HG02678 (cell line): ENCODE data around the gene RSRC1.
"Not testable (repeated sequence)": the region's sequence is repeated elsewhere in the genome, so short reads cannot be mapped to it uniquely, and the experiment has no call there.

Source experiments
- ATAC-seq: cut with Tn5 transposase; IDR thresholded peaks from one replicate; pipeline ENCODE4 v1.9.1; 2021; ENCODE audit warnings: mild to moderate bottlenecking, moderate library complexity; ENCODE audit not compliant: unreplicated experiment

The RSRC1 gene

DNA sequence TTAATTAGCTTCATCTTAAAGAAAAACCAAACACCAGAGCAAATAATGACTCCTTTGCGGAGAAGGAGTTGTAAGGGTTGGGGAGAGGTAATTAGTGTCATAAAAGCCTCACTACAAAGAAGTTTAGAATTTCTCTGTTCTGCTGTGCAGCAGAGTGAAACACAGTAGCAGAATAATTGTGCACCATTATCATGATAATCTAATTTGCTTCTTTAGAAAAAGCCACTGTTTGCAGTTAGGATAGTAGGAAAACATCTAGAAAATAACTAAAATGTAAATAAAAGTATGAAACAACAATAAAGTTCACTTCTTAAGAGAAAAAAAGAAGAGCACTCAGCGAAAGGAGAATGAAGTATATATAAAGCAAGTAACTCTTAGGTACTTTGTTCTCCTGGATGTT lies 9.2 kb upstream of the RSRC1 start:
- no peak for ATAC-seq

DNA sequence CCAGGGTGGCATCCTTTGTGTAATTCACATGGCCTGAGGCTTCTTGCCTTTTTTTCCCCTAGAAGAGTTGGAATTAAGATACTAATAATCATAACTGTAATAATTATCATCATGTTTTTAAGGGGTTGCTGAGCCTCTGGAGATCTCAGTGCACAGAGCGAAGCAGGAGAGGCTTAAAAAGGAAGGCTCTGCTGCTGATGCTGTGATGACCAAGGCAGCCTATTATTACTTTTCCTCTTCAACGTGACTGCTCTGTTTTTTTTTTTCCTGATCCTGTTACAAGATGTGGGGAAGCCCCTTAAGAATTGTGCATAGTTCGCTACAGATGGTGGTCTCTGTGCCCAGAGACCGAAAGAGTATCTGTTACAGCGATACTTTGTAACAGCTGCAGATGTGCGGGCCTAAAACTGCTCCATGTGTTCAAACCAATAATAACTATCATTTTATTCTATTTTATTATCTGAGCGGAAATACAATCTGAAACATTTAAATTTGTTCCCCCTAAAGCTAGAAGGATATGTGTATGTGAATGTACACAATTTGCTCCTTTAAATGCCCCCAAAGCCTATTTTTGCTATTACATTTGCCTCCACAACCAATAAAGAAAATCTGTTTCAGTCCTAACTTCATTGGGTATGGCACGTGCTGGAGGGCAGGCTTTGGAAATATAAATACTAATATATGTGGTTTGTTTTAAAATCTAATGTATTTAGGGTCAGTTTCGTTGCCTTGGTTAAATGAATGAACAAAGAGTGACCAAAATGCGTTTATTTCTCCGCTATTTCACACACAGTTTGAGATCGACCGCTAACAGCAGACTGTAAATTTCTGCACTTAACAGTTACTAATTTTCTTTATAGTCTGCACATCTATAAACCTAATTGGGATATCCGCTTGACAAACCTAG lies 8.3 kb upstream of the RSRC1 start:
- ATAC-seq: no peak

DNA sequence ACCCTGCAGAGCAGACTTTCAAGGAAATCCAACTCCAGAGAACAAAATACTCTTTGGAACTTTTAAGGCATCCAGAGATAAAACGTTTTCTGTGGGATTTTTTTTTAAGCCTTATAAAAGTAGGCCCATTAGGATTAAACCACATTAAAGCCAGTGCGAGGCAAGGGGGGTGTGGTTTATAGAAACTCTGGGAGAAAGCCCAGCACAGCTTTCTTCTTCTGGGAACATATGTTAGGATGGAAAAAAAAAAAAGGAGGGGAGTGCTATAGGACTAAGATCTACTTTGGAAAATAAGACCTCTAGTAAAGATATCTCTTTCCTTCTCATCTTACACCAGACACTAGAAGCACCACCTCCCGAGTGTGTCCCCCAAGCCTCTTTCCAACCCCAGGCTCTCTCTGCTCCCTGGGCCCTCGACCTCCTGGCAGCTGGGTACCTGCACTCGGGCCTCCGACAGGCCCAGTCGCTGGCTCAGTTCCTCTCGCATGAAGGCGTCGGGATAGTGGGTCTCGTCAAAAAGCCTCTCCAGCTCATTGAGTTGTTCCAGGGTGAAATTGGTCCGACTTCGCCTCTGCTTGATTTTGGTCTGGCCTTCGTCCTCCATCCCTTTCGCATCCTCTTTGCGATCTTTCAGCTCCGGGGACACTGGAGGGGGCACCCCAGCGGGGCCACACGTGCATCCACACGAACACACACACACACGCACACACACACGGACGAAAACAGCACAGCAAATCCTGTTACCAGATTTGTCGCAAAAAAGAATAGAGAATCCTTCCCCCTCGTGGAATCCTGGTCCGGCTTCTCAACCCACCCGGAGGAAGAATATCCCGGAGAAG lies 7.4 kb upstream of the RSRC1 start:
- no peak for ATAC-seq

DNA sequence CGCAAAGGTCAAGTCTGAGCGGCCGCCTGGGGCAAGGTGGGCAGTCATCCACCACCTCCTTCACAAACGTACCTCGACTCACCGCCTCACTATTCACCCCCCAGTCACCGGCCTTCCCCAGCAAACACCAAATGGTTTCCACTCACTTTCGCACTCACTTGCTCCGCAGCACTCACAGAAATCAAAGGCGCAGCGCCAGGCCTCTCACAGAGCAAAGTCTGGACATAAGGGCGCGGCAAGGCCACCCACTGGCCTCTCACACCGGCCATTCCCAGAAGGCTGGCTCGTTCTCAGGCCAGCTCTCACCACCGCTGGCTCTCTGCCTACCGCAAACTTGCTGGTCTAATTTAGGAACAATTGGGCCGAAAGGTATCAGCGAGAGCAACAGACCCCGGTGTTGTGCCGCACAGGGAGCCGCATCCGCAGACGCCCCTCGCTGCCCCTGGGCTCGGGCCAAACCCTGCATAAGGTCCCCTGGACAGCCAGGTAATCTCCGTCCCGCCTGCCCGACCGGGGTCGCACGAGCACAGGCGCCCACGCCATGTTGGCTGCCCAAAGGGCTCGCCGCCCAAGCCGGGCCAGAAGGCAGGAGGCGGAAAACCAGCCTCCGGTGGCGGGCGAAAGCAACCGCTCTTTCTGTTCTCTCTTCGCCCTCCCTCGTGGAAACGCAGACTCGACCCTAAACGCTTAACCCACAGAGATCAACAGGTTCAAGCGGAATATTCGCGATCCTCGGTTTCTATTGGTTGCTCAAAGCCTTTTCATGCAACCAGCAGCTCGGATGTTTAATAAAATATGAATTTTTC lies 6.6 kb upstream of the RSRC1 start:
- no peak for ATAC-seq

DNA sequence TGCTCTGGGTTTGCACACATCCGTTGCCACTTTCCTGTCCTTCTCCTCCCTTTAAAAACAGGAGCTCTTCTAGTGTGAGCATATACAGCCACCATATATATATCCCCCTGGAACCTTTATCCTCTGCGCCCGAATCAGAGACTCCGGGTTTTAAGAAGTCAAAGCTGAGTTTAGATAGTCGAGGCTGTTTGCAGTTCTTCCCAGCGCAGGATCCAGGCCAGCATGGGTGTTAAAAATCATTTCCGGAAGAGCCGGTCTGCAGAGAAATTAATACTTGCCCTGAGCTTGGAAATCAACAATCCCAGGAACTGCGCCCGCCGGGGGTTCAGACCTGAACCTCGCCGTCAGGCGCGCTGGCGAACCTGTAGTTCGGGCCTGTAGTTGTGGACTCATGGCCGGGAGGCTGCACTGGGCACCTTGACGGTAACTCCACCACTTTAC lies 6.0 kb upstream of the RSRC1 start:
- no peak for ATAC-seq

DNA sequence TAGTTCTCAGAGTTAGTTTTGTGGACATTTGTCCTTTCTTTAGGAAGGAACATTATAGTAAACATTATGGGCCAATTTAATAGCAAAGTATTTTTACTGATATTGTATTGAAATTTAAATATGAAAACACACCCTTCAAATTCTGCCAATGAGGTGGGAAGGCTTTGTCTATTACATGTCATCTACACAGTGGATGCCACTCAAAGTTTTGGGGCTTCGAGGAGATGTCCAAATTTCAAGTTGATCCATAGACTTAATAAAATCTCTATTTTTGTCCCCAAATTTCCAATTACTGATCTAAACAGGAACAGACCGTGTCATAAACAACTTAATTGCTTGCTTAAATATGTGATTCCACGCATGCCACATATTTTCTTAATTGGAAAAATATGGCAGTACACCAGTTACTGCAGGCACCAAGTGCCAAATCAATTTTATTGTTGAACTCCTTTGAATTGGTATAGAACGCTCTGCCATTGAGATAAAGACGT lies 5.4 kb upstream of the RSRC1 start:
- no peak for ATAC-seq

DNA sequence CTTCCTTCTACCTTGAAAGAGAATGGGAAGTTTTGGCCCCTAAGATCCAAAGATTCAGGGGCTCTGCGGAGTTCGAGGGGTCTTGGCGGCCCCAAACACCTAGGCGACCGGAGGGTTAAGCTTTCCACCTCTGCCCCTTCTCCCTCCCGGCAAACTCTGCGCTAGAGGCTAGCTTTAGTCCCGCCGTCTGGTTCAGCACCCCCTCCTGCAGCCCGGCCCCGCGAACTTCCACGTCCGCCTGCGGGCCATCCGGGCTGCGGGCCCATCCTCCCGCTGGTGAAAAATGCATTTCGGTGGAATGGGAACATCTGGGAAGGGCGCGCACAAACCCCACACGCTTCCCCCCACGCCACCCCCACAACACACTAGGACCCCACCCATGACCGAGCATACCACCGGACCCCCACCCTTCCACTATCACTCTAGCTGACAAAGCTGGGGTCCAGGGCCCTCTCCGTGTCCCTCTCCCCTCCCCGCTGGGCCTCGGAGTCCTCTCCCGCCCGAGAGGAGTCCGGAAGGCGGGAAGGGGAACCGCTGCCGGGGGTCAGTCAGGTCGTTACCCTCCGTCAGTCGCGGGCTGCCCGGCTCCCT lies 4.7 kb upstream of the RSRC1 start:
- no peak for ATAC-seq

DNA sequence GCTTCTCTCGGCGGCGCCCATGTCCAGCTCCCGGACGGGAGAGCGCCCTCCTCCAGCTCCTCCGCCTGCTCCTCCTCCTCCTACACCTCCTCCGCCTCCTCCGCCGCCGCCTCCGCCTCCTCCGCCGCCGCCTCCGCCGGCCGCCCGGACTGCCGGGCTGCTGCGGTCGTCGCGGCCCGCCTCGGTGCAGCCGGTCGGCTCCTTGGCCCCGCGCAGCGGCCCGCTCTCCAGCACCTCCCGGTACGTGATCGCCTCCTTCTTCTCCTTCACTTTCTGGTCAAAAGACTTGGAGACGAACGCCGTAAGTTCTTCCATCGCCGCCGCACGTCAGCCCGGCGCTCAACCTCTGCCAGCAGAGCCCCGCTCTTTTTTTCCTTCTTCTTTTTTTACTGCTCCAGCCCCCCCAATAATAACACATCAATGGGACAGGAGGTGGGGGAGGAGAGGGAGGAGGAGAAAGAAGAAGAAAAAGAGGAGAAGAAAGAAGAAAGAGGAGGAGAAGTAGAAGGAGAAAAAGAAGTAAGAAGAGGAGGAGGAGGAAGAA lies 4.1 kb upstream of the RSRC1 start:
- no peak for ATAC-seq

DNA sequence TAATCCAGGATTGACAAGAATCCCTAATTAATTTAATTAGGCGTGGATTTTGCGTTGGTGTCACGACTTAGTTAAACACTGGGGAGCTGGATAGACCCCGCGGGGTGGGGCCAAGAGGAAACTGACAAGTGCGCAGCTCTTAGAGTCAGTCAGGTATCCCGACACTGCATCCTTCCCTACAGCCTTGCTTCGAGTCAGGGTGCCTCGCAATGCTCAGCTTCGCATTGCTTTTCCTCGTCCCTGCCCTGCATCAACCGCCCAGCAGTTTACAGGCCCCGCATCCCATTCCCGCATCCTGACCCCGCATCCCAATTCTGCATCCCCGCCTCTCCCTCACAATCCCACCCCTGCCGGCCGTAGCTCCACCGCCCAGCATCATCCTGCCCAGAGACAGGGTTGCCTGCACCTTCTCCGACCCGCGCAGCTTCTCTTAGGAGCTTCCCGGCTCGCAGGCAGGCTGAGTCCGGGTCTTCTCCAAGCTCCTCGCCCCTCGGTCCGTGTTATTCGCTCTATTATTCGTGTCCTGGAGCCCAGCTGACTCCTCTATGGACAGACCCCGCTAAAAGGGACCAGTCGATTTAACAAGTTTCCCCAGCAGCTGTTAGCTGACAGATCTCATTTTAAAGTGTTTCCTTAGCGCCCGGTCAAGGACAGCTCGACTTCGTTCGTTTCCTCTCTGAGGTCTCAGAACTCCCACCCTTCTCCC lies 3.0 kb upstream of the RSRC1 start:
- ATAC-seq: no peak

DNA sequence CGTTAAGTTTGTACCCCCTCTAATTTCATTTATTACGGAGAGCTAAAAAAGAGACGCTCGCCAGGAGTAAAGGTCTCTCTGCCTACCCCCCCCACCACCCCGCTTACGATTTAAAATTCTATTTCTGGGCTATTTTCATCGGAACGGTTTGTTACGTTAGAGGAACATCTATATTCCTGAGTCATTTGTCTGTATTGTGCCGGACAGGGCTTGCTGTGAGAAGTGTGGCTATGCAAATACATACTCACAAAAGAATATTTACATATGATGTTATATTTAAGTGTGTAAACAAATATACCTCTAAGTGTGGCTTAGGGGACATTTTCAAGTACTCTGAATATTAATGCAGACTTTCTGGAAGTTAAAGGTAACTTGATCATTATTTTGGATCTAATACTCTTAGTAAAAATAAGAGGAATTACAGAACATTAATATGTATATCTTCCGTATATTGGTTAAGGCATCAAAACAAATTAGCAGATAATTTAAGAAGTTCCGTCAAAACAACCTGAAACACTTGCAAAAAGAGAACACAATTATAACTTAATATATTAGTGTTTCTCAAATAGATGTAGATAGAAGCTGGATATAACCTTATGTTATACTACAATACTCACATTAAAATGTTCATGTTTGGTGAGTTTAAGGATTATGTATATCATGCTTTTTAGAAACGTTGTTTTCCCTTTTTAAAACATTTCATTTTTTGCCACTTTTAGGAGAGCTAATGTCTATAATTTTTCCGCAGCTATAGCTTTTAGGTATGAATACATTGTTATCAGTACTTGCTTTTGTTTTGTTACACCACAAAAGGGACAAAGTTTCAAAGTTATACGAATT lies 2.1 kb upstream of the RSRC1 start:
- ATAC-seq: no peak

DNA sequence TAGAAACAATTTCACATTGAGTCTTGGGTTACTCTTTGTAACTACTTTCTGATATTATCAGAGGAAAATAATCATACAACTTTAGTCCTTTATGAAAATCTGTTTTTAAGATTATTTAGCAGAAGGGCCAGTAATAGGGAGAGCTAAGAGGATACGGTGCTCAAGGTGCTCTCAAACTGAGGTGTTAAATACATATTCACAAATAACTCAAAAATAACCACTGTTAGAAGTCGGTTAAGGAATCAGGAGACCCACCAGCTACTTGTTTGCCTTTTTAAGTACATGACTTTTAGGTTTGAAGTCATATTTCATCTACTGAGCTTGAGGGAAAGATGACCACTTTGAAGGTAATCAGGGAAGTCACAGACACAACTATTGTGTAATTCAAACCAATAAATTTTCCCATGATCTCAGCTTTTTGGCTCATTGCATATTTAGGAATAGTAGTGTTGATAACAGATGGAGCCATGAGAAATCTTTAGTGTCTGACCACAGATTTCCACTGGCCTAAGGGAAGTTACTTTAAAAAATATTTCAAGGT lies 1.4 kb upstream of the RSRC1 start:
- no peak for ATAC-seq

DNA sequence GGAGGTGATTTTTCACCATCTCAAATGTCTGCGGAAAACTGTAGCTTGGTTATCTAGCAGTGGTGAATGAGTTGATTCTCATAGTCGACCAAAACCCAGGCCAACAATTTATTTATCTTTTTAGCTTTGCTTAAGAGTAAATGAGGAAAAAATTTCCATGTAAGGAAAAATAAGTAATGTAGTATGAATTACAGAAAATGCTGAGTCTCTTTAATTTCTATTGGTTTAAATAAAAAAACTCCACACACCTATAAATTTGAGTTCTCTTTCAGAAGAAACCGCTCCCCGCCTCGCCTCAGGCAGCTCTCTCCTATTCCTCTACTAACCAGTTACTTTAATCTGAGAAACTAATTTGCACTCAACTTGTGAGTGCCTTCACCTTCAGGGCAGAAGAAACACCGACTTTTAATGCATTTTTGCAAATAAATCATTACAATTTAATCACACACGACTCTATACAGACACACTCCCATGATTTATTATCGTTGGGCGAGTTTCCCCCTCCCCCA lies 540 bp upstream of the RSRC1 start:
- no peak for ATAC-seq

DNA sequence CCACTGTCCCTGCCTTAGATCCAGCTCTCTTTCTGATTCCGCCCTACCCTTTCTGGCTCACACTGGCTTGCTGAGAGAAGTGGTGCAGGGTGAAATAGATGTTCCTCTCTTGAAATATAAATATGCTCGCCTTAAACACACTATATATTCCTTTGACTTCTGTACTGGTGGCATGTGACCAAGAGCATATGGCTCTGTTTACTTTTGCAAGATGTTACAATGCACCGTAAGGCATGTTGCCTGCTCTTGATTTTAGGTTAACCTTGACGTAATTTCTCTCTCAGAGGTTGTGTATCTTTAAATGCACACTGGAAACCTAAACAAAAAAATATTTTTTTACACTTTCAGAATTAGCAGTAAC lies 749 bp downstream of the RSRC1 start:
- ATAC-seq: no peak

DNA sequence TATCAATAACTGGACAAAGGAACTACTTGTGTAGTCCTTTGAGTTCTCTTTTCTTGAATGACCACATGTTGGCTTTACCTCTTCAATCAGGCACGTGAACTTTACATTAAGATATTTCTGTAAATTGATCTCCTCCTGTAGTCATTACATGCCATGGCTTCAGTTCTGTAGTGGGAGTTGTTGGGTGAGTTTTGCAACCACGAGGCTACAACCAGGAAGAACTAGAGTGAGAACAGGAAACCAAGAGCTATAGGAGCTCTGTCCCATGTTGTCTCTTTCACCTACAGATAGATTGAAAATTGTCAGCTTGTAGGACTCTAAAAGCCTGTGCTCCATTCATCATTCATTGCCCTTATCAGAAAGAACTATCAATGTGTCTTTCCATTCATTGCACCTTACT lies 2.0 kb downstream of the RSRC1 start:
- no peak for ATAC-seq

DNA sequence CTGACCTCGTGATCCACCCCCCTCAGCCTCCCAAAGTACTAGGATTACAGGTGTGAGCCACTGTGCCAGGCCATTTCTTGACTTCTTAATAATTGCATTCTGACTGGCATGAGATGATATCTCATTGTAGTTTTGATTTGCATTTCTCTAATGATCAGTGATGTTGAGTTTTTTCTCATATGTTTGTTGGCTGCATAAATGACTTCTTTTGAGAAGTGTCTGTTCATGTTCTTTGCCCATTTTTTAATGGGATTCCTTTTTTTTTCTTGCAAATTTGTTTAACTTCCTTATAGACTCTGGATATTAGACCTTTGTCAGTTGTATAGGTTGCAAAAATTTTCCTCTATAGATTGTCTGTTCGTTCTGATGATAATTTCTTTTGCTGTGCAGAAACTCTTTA lies 3.7 kb downstream of the RSRC1 start:
- ATAC-seq: not testable (repeated sequence)

DNA sequence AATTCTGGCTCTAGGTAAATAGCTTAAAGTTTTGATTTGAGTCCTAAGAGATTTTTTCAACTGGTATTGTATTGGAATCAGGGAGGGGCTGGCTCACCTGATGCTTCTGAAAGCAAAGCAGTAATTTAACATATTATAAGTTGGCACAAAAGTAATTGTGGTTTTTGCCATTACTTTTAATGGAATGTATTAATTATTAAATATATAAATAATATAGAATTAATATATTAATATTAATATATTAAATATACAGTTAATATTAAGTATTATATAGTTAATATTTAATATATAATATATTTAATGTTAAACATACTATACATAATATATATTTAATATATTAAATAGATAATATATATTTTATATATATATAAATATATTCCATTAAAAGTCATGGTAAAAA lies 10.4 kb downstream of the RSRC1 start:
- no peak for ATAC-seq

DNA sequence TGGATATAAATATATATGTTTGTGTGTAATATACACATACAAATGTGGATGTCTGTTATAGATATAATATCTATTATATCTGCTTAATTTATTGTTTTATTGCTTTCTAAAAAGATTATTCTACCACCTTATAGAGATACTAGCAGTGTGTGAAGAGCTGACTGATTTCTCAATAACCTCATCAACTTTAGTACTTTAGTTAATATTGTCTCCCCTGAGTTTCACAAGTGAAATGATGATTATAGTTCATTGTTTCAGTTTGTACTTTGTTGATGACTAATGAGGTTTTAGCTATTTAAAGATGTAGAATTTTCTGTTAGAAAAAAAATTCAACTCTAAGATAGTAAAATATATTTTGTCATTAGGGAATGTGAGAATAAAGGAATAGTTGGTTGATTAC lies 11.4 kb downstream of the RSRC1 start:
- ATAC-seq: peak; percentile 85

DNA sequence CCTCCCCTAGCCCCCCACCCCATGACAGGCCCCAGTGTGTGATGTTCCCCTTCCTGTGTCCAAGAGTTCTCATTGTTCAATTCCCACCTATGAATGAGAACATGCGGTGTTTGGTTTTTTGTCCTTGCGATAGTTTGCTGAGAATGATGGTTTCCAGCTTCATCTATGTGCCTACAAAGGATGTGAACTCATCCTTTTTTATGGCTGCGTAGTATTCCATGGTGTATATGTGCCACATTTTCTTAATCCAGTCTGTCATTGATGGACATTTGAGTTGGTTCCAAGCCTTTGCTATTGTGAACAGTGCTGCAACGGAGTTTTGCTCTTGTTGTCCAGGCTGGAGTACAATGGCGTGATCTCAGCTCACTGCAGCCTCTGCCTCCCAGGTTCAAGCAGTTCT lies 12.8 kb downstream of the RSRC1 start:
- not testable (repeated sequence) for ATAC-seq
